MM.1S (cell line): ENCODE results near the gene LAD1.

Experiments
- DNase-seq: peaks from one replicate; pipeline ENCODE4 v3.0.0-alpha.2; 2015
- H2AFZ ChIP-seq: fragments of 300-600 bp; sonication (generic); 2 replicates; pipeline ENCODE4 v1.6.0; 2016; ENCODE audit warnings: antibody characterized with exemption, low read length
- H3F3A ChIP-seq: fragments of 300-600 bp; sonication (generic); 2 replicates; pipeline ENCODE4 v1.6.1; 2016; ENCODE audit warnings: mild to moderate bottlenecking, antibody characterized with exemption, low read length, moderate library complexity, mixed read lengths; ENCODE audit not compliant: insufficient read depth
- H3K27ac ChIP-seq: fragments of 300-600 bp; sonication (generic); 2 replicates; pipeline ENCODE4 v1.5.1; 2016; ENCODE audit warnings: mild to moderate bottlenecking, low read length
- H3K27me3 ChIP-seq: fragments of 300-600 bp; sonication (generic); replicated peaks from 2 replicates; pipeline ENCODE4 v1.6.0; 2016; ENCODE audit warnings: low read length; ENCODE audit not compliant: insufficient read depth
- H3K36me3 ChIP-seq: fragments of 300-600 bp; sonication (generic); replicated peaks from 2 replicates; pipeline ENCODE4 v1.6.1; 2016; ENCODE audit warnings: mild to moderate bottlenecking, low read length, mixed read lengths; ENCODE audit not compliant: insufficient read depth
- H3K4me1 ChIP-seq: fragments of 300-600 bp; sonication (generic); 2 replicates; pipeline ENCODE4 v1.6.1; 2016; ENCODE audit warnings: low read length, mixed read lengths
- H3K4me2 ChIP-seq: fragments of 300-600 bp; sonication (generic); 2 replicates; pipeline ENCODE4 v1.6.0; 2016; ENCODE audit warnings: low read depth, low read length
- H3K4me3 ChIP-seq: fragments of 300-600 bp; sonication (generic); 2 replicates; pipeline ENCODE4 v1.5.1; 2016; ENCODE audit warnings: low read length, mixed read lengths
- H3K79me2 ChIP-seq: fragments of 300-600 bp; sonication (generic); 2 replicates; pipeline ENCODE4 v1.6.1; 2016; ENCODE audit warnings: mixed run types, low read length, mixed read lengths
- H3K9ac ChIP-seq: fragments of 300-600 bp; sonication (generic); 2 replicates; pipeline ENCODE4 v1.6.1; 2016; ENCODE audit warnings: low read length, mixed read lengths
- H3K9me2 ChIP-seq: fragments of 300-600 bp; sonication (generic); replicated peaks from 2 replicates; pipeline ENCODE4 v1.6.1; 2016; ENCODE audit warnings: mild to moderate bottlenecking, low read length, mixed read lengths; ENCODE audit not compliant: insufficient read depth
- H3K9me3 ChIP-seq: fragments of 300-600 bp; sonication (generic); replicated peaks from 2 replicates; pipeline ENCODE4 v1.6.1; 2016; ENCODE audit warnings: mild to moderate bottlenecking, low read length, mixed read lengths; ENCODE audit not compliant: insufficient read depth
- H4K20me1 ChIP-seq: fragments of 300-600 bp; sonication (generic); 2 replicates; pipeline ENCODE4 v1.6.1; 2016; ENCODE audit warnings: mild to moderate bottlenecking, low read length, moderate library complexity, mixed read lengths; ENCODE audit not compliant: insufficient read depth
- CTCF ChIP-seq: fragments of 300-600 bp; sonication (generic); IDR thresholded peaks from 2 replicates; pipeline ENCODE4 v1.5.1; 2016; ENCODE audit warnings: antibody characterized with exemption, low read length, mixed read lengths
- EZH2 ChIP-seq: fragments of 300-600 bp; sonication (generic); optimal IDR thresholded peaks from 2 replicates; pipeline ENCODE3; 2017; ENCODE audit warnings: low read depth, mild to moderate bottlenecking, antibody characterized with exemption, low read length, mixed read lengths
- EZH2phosphoT487 ChIP-seq: fragments of 300-600 bp; sonication (generic); IDR thresholded peaks from 2 replicates; pipeline ENCODE4 v1.6.1; 2018; ENCODE audit warnings: antibody characterized with exemption, low read length

Gene LAD1

DNA sequence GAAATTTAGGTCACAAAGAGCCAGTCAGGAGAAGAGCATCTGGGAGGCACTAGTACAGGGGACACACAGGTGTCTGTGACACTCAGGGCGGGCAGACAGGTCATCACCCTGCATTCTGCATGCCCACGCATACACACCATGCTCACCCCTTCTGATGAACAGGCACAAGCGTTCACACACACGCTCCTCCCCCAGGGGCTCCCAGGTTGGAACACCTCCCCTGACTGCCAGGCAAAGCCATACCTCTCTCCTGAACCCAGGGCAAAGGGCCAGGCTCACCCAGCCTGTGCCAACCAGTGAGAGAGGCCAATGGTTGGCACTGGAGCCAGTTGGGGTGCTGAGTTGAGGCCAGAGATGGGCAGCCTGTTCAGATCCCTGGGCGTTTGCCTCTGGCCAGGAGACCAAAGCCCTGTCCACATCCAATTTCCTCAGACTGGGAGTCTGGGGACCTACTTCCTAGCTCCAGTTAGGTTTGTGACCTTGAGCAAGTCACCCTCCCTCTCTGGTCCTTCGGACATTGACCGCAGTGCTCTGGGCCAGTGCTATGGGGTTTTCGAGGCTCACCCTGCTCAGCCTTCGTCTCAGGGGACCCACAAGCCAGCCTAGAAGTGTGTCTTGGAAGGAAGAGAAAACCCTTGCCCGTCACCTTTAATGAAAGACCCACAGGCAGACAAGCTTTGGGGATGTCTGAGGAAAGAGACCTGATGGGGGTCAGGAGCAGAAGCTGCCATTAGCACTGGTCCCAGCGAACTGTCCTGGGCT lies 5.8 kb upstream of the LAD1 start:
- Histone ChIP-seq H3K79me2 (no peaks in the 10 kb centered on the region), H3K27ac (no peak overlapping the region), H3K36me3 (no peaks in the 10 kb centered on the region), H4K20me1 (no peaks in the 10 kb centered on the region), H3K27me3 (peaks cover 62% of the 10 kb centered on the region), H3F3A (no peaks in the 10 kb centered on the region), H3K4me2 (no peak overlapping the region), H2AFZ (no peak overlapping the region), H3K9ac (no peak overlapping the region), H3K4me3 (no peak overlapping the region), H3K4me1 (no peaks in the 10 kb centered on the region), H3K9me2 (no peaks in the 10 kb centered on the region), H3K9me3 (no peaks in the 10 kb centered on the region)
- TF ChIP-seq CTCF, result no peak
- TF ChIP-seq EZH2phosphoT487, result no peak
- no peak for TF ChIP-seq EZH2
- no peak for DNase-seq

DNA sequence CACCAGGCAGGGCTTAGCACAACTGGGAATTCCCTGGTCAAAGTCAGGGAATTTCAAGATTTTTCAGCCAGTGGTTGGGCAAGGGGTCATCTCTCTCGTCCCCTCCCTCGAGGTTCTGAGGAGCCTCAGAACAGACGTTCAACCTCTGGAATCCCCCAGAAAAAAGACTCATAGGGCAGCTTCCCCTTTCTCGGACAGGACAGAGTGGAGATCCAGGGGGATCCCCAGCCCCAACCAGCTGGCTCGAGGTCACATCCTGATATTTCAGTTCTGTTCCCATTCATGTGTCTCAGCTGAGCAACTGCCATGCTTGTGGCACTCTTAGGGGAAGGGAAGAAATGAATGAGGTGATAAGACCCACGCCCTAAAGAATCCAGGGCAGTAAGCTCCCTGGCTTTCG lies 4.9 kb upstream of the LAD1 start:
- Histone ChIP-seq H3K9me2 (no peaks in the 10 kb centered on the region), H3K4me3 (no peak overlapping the region), H2AFZ (no peak overlapping the region), H3K9me3 (no peaks in the 10 kb centered on the region), H3K9ac (no peak overlapping the region), H3K27me3 (peaks cover 62% of the 10 kb centered on the region), H3K79me2 (no peaks in the 10 kb centered on the region), H3K27ac (no peak overlapping the region), H3K36me3 (no peaks in the 10 kb centered on the region), H3K4me1 (no peaks in the 10 kb centered on the region), H3K4me2 (no peak overlapping the region), H3F3A (no peaks in the 10 kb centered on the region), H4K20me1 (no peaks in the 10 kb centered on the region)
- DNase-seq, result no peak
- no peak for TF ChIP-seq EZH2phosphoT487
- no peak for TF ChIP-seq CTCF
- TF ChIP-seq EZH2, result no peak

DNA sequence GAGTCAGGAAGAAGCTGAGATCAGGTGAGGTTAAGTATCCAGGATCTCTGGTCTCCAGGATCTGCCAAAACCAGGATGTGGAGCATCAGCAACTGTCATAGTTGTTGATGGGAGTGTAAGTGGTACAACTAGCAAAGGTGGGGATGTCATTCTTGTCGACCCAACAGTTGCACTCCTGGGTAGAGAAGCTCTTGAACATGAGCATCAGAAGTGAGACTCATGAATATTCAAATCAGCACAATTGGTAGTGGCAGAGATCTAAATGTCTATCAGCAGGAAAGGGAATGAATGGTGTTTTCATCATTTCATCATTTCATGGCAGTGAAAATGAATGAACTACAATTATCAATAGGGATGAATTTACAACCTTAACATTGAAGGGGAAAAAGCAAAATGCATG lies 4.2 kb upstream of the LAD1 start:
- no peaks in the 10 kb centered on the region for H3K9me2 ChIP-seq
- no peaks in the 10 kb centered on the region for H3K9me3 ChIP-seq
- H4K20me1 ChIP-seq, result no peaks in the 10 kb centered on the region
- H3K36me3 ChIP-seq, result no peaks in the 10 kb centered on the region
- no peak overlapping the region for H3K27ac ChIP-seq
- no peak for DNase-seq
- H3K9ac ChIP-seq, result no peak overlapping the region
- H3K4me3 ChIP-seq, result no peak overlapping the region
- no peaks in the 10 kb centered on the region for H3F3A ChIP-seq
- H3K79me2 ChIP-seq, result no peaks in the 10 kb centered on the region
- TF ChIP-seq EZH2phosphoT487, result no peak
- no peak for TF ChIP-seq EZH2
- no peak for TF ChIP-seq CTCF
- H3K27me3 ChIP-seq, result peaks cover 63% of the 10 kb centered on the region
- H3K4me2 ChIP-seq, result no peak overlapping the region
- H3K4me1 ChIP-seq, result no peaks in the 10 kb centered on the region
- H2AFZ ChIP-seq, result no peak overlapping the region
